Measurements from ENCODE around the gene SCCPDH. TPM values are rescaled to one million over a fixed set of nuclear protein-coding genes. Genes with fewer than 3 reads are reported as not detected.

The SCCPDH gene
- total and polyA plus RNA-seq, 4 donors: 52.1 to 84.3 (median 78.5) TPM

DNA sequence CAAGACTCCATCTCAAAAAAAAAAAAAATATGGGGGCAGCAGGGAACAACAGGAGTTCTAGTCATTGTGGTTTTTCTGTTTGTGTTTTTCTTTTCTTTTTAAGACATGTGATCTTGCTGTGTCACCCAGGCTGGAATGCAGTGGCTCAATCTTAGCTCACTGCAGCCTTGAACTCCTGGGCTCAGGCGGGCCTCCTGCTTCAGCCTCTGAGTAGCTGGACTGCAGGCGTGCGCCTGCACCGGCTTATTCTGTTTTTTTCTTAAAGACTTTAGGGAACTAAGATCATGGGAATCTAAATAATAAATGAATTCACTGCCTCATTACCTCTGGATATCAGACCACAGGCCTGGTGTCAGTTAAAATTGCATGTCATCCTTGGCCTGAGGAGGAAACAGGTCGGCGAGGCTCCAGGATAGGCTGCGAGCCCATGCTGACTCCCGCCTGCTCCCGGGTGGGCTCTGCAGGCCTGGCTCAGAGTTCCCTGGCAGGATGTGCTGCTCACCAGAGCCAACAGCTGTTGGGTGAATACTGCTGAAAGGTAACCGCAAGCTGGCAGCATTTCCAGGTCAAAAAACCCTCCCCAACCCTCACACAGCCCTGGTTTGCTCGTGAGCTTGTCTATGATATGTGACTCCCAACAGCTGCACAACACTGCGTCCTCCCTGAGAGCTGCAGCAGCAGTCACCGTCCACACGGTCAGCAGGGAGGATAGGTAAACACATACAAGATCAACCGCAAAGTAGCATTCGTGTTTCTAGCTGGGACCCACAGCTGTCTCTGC is 58.1 kb downstream of the SCCPDH start:
- H3K27me3 ChIP-seq (ENCODE audit: control insufficient read depth in 4 of 4, insufficient read depth in 4 of 4, low read length in 3 of 4): no peaks in the 10 kb centered on the region
- H3K4me3 ChIP-seq (ENCODE audit: low read depth in 1 of 3, low read length in 3 of 3): no peak overlapping the region
- no peak overlapping the region for H3K9ac ChIP-seq (ENCODE audit: low read depth in 1 of 2, low read length in 2 of 2)
- DNase-seq (ENCODE audit: low spot score): no peak
- no peak overlapping the region for H3K27ac ChIP-seq (ENCODE audit: low read depth in 1 of 2, low read length in 2 of 2)
- no peaks in the 10 kb centered on the region for H3K4me1 ChIP-seq (ENCODE audit: control insufficient read depth in 4 of 4, insufficient read depth in 4 of 4, low read length in 3 of 4)
- no peak for TF ChIP-seq HNF4G (IDR thresholded peaks at IDR 0.05)
- no peak for TF ChIP-seq MAX (IDR thresholded peaks at IDR 0.05)
- TF ChIP-seq FOXA1 (IDR thresholded peaks at IDR 0.05): no peak
- TF ChIP-seq CTCF (IDR thresholded peaks at IDR 0.05; ENCODE audit: low read depth, low read length, missing input control): no peak
- TF ChIP-seq, protein P1, sequence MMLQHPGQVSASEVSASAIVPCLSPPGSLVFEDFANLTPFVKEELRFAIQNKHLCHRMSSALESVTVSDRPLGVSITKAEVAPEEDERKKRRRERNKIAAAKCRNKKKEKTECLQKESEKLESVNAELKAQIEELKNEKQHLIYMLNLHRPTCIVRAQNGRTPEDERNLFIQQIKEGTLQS (IDR thresholded peaks at IDR 0.05): no peak
- no peak for TF ChIP-seq HNF4A (conservative IDR thresholded peaks at IDR 0.05)
- no peak for TF ChIP-seq NR2F2 (IDR thresholded peaks at IDR 0.05)
- no peak for TF ChIP-seq TAF1 (conservative IDR thresholded peaks at IDR 0.05)
- no peak for TF ChIP-seq GABPA (IDR thresholded peaks at IDR 0.05 in 1 of 2, conservative IDR thresholded peaks at IDR 0.05 in 1 of 2)
- TF ChIP-seq, protein P2, sequence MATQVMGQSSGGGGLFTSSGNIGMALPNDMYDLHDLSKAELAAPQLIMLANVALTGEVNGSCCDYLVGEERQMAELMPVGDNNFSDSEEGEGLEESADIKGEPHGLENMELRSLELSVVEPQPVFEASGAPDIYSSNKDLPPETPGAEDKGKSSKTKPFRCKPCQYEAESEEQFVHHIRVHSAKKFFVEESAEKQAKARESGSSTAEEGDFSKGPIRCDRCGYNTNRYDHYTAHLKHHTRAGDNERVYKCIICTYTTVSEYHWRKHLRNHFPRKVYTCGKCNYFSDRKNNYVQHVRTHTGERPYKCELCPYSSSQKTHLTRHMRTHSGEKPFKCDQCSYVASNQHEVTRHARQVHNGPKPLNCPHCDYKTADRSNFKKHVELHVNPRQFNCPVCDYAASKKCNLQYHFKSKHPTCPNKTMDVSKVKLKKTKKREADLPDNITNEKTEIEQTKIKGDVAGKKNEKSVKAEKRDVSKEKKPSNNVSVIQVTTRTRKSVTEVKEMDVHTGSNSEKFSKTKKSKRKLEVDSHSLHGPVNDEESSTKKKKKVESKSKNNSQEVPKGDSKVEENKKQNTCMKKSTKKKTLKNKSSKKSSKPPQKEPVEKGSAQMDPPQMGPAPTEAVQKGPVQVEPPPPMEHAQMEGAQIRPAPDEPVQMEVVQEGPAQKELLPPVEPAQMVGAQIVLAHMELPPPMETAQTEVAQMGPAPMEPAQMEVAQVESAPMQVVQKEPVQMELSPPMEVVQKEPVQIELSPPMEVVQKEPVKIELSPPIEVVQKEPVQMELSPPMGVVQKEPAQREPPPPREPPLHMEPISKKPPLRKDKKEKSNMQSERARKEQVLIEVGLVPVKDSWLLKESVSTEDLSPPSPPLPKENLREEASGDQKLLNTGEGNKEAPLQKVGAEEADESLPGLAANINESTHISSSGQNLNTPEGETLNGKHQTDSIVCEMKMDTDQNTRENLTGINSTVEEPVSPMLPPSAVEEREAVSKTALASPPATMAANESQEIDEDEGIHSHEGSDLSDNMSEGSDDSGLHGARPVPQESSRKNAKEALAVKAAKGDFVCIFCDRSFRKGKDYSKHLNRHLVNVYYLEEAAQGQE (IDR thresholded peaks at IDR 0.05): no peak
- TF ChIP-seq JUND (IDR thresholded peaks at IDR 0.05): no peak
- TF ChIP-seq FOXA2 (IDR thresholded peaks at IDR 0.05): no peak
- no peak for TF ChIP-seq RAD21 (IDR thresholded peaks at IDR 0.05)
- TF ChIP-seq SP1 (IDR thresholded peaks at IDR 0.05): no peak
- no peak for TF ChIP-seq RXRA (IDR thresholded peaks at IDR 0.05)
- no peak for TF ChIP-seq ZBTB33 (IDR thresholded peaks at IDR 0.05)
- TF ChIP-seq EGR1 (IDR thresholded peaks at IDR 0.05; ENCODE audit: low read depth in 2 of 2): no peak
- no peak for TF ChIP-seq YY1 (IDR thresholded peaks at IDR 0.05)
- peaks cover 0 to 30% (median 14%) of the 10 kb centered on the region in 4 donors for H3K36me3 ChIP-seq (ENCODE audit: control insufficient read depth in 4 of 4, insufficient read depth in 3 of 4, low read depth in 1 of 4, low read length in 3 of 4)
- H3K9me3 ChIP-seq (ENCODE audit: control insufficient read depth in 4 of 4, low read length in 3 of 4): no peaks in the 10 kb centered on the region
- 73% methylated on average over 16 of the region's 16 CpGs for WGBS

Data from liver (tissue), 9 donors.